ENCODE data around the gene PEX7. TPM values are rescaled to one million over a fixed set of nuclear protein-coding genes. Genes with fewer than 3 reads are reported as not detected.

The PEX7 gene
- total and polyA plus RNA-seq, 10 of the 15 experiments (the other 5 are each of a cell fraction or from before 2014, with no cell fraction given) = 0.58 to 12.4 (median 8.8) TPM

- no peak for TF ChIP-seq PRDM15 (CRISPR knock-in tag; IDR thresholded peaks at IDR 0.05)
- peak; percentile 81 for TF ChIP-seq RUNX3 (IDR thresholded peaks at IDR 0.05; ENCODE audit: low read length)
- peak; percentile 59; the same call in 1 of the 3 replicates for TF ChIP-seq POU2F2 (IDR thresholded peaks at IDR 0.05; ENCODE audit: borderline replicate concordance, low read depth, low read length)
- TF ChIP-seq CREB1 (IDR thresholded peaks at IDR 0.05; ENCODE audit: low read depth) = no peak
- TF ChIP-seq NRF1 (conservative IDR thresholded peaks at IDR 0.05; ENCODE audit: low read depth, low read length) = no peak
- no peak for TF ChIP-seq FOXK2 (IDR thresholded peaks at IDR 0.05)
- TF ChIP-seq TCF12 (IDR thresholded peaks at IDR 0.05; ENCODE audit: low read depth, low read length) = peak; percentile 85
- TF ChIP-seq IKZF2 (IDR thresholded peaks at IDR 0.05) = peak; percentile 88 to 92
- no peak for TF ChIP-seq SUPT20H (IDR thresholded peaks at IDR 0.05; ENCODE audit: borderline replicate concordance, control insufficient read depth, low read depth, low read length)
- peak; percentile 82 for TF ChIP-seq BCL3 (IDR thresholded peaks at IDR 0.05; ENCODE audit: borderline replicate concordance, insufficient read depth, low read depth, low read length, poor library complexity, severe bottlenecking)
- TF ChIP-seq HSF1 (IDR thresholded peaks at IDR 0.05; ENCODE audit: low read depth, low read length) = no peak
- no peak for TF ChIP-seq JUND (IDR thresholded peaks at IDR 0.05; ENCODE audit: low read depth, low read length)
- TF ChIP-seq NFYB (IDR thresholded peaks at IDR 0.05; ENCODE audit: insufficient read depth, low read depth, low read length) = no peak
- TF ChIP-seq ETV6 (conservative IDR thresholded peaks at IDR 0.05 in 1 of 2, IDR thresholded peaks at IDR 0.05 in 1 of 2; ENCODE audit: borderline replicate concordance in 1 of 2, low read depth in 1 of 2) = peak in 1 of 2 experiments; percentile 55; a peak in 1 of 4 replicates
- no peak for TF ChIP-seq NFXL1 (IDR thresholded peaks at IDR 0.05; ENCODE audit: borderline replicate concordance)
- TF ChIP-seq ZNF217 (IDR thresholded peaks at IDR 0.05) = peak; percentile 91
- TF ChIP-seq IRF5 (IDR thresholded peaks at IDR 0.05; ENCODE audit: borderline replicate concordance) = no peak
- TF ChIP-seq FOXM1 (IDR thresholded peaks at IDR 0.05; ENCODE audit: low read depth, low read length) = peak; percentile 80
- TF ChIP-seq EED (IDR thresholded peaks at IDR 0.05; ENCODE audit: low read depth) = peak; percentile 82
- TF ChIP-seq CHD1 (IDR thresholded peaks at IDR 0.05; ENCODE audit: low read depth, low read length) = no peak
- TF ChIP-seq ZNF274 (IDR thresholded peaks at IDR 0.05; ENCODE audit: insufficient read depth, insufficient read length) = no peak
- TF ChIP-seq SMAD5 (IDR thresholded peaks at IDR 0.05; ENCODE audit: low read depth) = no peak
- peak; percentile 69; the same call in 1 of the 2 replicates for TF ChIP-seq DPF2 (IDR thresholded peaks at IDR 0.05)
These were observed 49.5 kb upstream of the PEX7 start (continued) for GRCh38 chr6:136772685-136773472.
